ENCODE results near the gene PHGDH. TPM values are rescaled to one million over a fixed set of nuclear protein-coding genes. Genes with fewer than 3 reads are reported as not detected.
"Not testable (repeated sequence)": the region's sequence is repeated elsewhere in the genome, so short reads cannot be mapped to it uniquely, and the experiment has no call there.

PHGDH gene
- total RNA-seq, 1 donor from 2014 or later = 452 TPM

GRCh38 chr1:119782631-119783325, 71.0 kb downstream of the PHGDH start:
- TF ChIP-seq CTCF (IDR thresholded peaks at IDR 0.05; ENCODE audit: unreplicated experiment) = no peak
- DNase-seq (ENCODE audit: low spot score, unreplicated experiment) = no peak
- no peaks in the 10 kb centered on the region for H3K27me3 Mint-ChIP-seq
- no peaks in the 10 kb centered on the region for H3K9me3 Mint-ChIP-seq (ENCODE audit: low read depth)
- H3K36me3 Mint-ChIP-seq (ENCODE audit: insufficient read depth) = no peaks in the 10 kb centered on the region
- H3K27ac Mint-ChIP-seq = peak overlapping the region; percentile 86
- no peak overlapping the region for H3K4me3 Mint-ChIP-seq (ENCODE audit: low read depth)
- H3K4me1 Mint-ChIP-seq (ENCODE audit: low read depth) = peaks cover 66% of the 10 kb centered on the region

GRCh38 chr1:119783354-119784185, 71.8 kb downstream of the PHGDH start:
- Mint-ChIP-seq H3K9me3 (ENCODE audit: low read depth) (no peaks in the 10 kb centered on the region), H3K4me3 (ENCODE audit: low read depth) (no peak overlapping the region), H3K36me3 (ENCODE audit: insufficient read depth) (no peaks in the 10 kb centered on the region), H3K27me3 (no peaks in the 10 kb centered on the region), H3K4me1 (ENCODE audit: low read depth) (peaks cover 66% of the 10 kb centered on the region), H3K27ac (peak overlapping the region; percentile 86)
- DNase-seq (ENCODE audit: low spot score, unreplicated experiment) = no peak
- TF ChIP-seq CTCF (IDR thresholded peaks at IDR 0.05; ENCODE audit: unreplicated experiment) = no peak

- no peak overlapping the region for H3K4me3 Mint-ChIP-seq (ENCODE audit: low read depth)
- no peak for TF ChIP-seq CTCF (IDR thresholded peaks at IDR 0.05; ENCODE audit: unreplicated experiment)
- H3K27me3 Mint-ChIP-seq = no peaks in the 10 kb centered on the region
- peaks cover 64% of the 10 kb centered on the region for H3K4me1 Mint-ChIP-seq (ENCODE audit: low read depth)
- H3K27ac Mint-ChIP-seq = peak overlapping the region; percentile 40
- no peak for DNase-seq (ENCODE audit: low spot score, unreplicated experiment)
- H3K9me3 Mint-ChIP-seq (ENCODE audit: low read depth) = no peaks in the 10 kb centered on the region
- no peaks in the 10 kb centered on the region for H3K36me3 Mint-ChIP-seq (ENCODE audit: insufficient read depth)
Measured at GRCh38 chr1:119784191-119784781, 72.6 kb downstream of the PHGDH start.

GRCh38 chr1:119786046-119786445, 74.3 kb downstream of the PHGDH start:
- Mint-ChIP-seq H3K27ac (peak overlapping the region; percentile 67), H3K4me1 (ENCODE audit: low read depth) (peaks cover 59% of the 10 kb centered on the region)
- not testable (repeated sequence) for H3K36me3 Mint-ChIP-seq (ENCODE audit: insufficient read depth); H3K9me3 Mint-ChIP-seq (ENCODE audit: low read depth); H3K27me3 Mint-ChIP-seq; H3K4me3 Mint-ChIP-seq (ENCODE audit: low read depth); DNase-seq (ENCODE audit: low spot score, unreplicated experiment)

GRCh38 chr1:119786473-119787050, 74.8 kb downstream of the PHGDH start:
- H3K4me1 Mint-ChIP-seq (ENCODE audit: low read depth) = peaks cover 61% of the 10 kb centered on the region
- H3K36me3 Mint-ChIP-seq (ENCODE audit: insufficient read depth); H3K27me3 Mint-ChIP-seq; H3K27ac Mint-ChIP-seq; H3K9me3 Mint-ChIP-seq (ENCODE audit: low read depth); H3K4me3 Mint-ChIP-seq (ENCODE audit: low read depth); DNase-seq (ENCODE audit: low spot score, unreplicated experiment): not testable (repeated sequence)

GRCh38 chr1:119787776-119788175, 76.0 kb downstream of the PHGDH start:
- H3K27me3 Mint-ChIP-seq = no peaks in the 10 kb centered on the region
- no peak for DNase-seq (ENCODE audit: low spot score, unreplicated experiment)

More at GRCh38 chr1:119787776-119788175, 76.0 kb downstream of the PHGDH start:
- Mint-ChIP-seq H3K36me3 (ENCODE audit: insufficient read depth) (no peaks in the 10 kb centered on the region), H3K4me1 (ENCODE audit: low read depth) (peaks cover 59% of the 10 kb centered on the region), H3K9me3 (ENCODE audit: low read depth) (no peaks in the 10 kb centered on the region), H3K27ac (no peak overlapping the region), H3K4me3 (ENCODE audit: low read depth) (no peak overlapping the region)
- TF ChIP-seq CTCF (IDR thresholded peaks at IDR 0.05; ENCODE audit: unreplicated experiment) = no peak

Measured in progenitor cell of endocrine pancreas (in vitro differentiated cells).